Stimulated activated CD8-positive, alpha-beta memory T cell treated with anti-CD3 and anti-CD28 coated beads, Interleukin-7, amount 100 ng/mL, for 1 hour (primary cell): ENCODE measurements around the gene ANKRD29.
"Not testable (repeated sequence)": the region's sequence is repeated elsewhere in the genome, so short reads cannot be mapped to it uniquely, and the experiment has no call there.

ENCODE experiments used
- DNase-seq, 2 donors: peaks; one replicate each; pipeline ENCODE4 v3.0.0-alpha.2; 2020; ENCODE audit warnings: low read depth in 2 of 2

The ANKRD29 gene

GRCh38 chr18:23645568-23646175 lies 17.0 kb downstream of the ANKRD29 start:
- DNase-seq, result no peak

- DNase-seq, result no peak
Observed at GRCh38 chr18:23643815-23644490, 18.8 kb downstream of the ANKRD29 start.

GRCh38 chr18:23641937-23642666 lies 20.6 kb downstream of the ANKRD29 start:
- no peak for DNase-seq

- DNase-seq, result no peak
Observed at GRCh38 chr18:23641143-23641720, 21.5 kb downstream of the ANKRD29 start.

- no peak for DNase-seq
Observed at GRCh38 chr18:23640052-23640451, 22.7 kb downstream of the ANKRD29 start.

- not testable (repeated sequence) for DNase-seq
Observed at GRCh38 chr18:23636433-23636832, 26.3 kb downstream of the ANKRD29 start.

- no peak for DNase-seq
Observed at GRCh38 chr18:23636071-23636399, 26.7 kb downstream of the ANKRD29 start.

GRCh38 chr18:23635283-23636070 lies 27.2 kb downstream of the ANKRD29 start:
- no peak for DNase-seq

GRCh38 chr18:23634692-23635091 lies 28.0 kb downstream of the ANKRD29 start:
- DNase-seq, result no peak

- no peak for DNase-seq
Observed at GRCh38 chr18:23632615-23633014, 30.1 kb downstream of the ANKRD29 start.

GRCh38 chr18:23631746-23632145 lies 31.0 kb downstream of the ANKRD29 start:
- no peak for DNase-seq

- DNase-seq, result no peak
Observed at GRCh38 chr18:23631312-23631711, 31.4 kb downstream of the ANKRD29 start.

- no peak for DNase-seq
Observed at GRCh38 chr18:23629444-23629946, 33.2 kb downstream of the ANKRD29 start.

GRCh38 chr18:23627970-23628369 lies 34.7 kb downstream of the ANKRD29 start:
- DNase-seq, result no peak

GRCh38 chr18:23627321-23627720 lies 35.4 kb downstream of the ANKRD29 start:
- DNase-seq, result no peak

GRCh38 chr18:23626451-23627279 lies 36.0 kb downstream of the ANKRD29 start:
- no peak for DNase-seq

- DNase-seq, result no peak
Observed at GRCh38 chr18:23623040-23623439, 39.7 kb downstream of the ANKRD29 start.

- no peak for DNase-seq
Observed at GRCh38 chr18:23619388-23619881, 43.3 kb downstream of the ANKRD29 start.

GRCh38 chr18:23618862-23619387 lies 43.8 kb downstream of the ANKRD29 start:
- DNase-seq, result no peak

GRCh38 chr18:23617412-23618014 lies 45.2 kb downstream of the ANKRD29 start:
- no peak for DNase-seq
